ENCODE measurements around the gene LILRB1. TPM values are rescaled to one million over a fixed set of nuclear protein-coding genes. Genes with fewer than 3 reads are reported as not detected.
"Not testable (repeated sequence)": the region's sequence is repeated elsewhere in the genome, so short reads cannot be mapped to it uniquely, and the experiment has no call there.

LILRB1 gene
- total RNA-seq, 1 experiment from 2014 or later = not detected

DNA sequence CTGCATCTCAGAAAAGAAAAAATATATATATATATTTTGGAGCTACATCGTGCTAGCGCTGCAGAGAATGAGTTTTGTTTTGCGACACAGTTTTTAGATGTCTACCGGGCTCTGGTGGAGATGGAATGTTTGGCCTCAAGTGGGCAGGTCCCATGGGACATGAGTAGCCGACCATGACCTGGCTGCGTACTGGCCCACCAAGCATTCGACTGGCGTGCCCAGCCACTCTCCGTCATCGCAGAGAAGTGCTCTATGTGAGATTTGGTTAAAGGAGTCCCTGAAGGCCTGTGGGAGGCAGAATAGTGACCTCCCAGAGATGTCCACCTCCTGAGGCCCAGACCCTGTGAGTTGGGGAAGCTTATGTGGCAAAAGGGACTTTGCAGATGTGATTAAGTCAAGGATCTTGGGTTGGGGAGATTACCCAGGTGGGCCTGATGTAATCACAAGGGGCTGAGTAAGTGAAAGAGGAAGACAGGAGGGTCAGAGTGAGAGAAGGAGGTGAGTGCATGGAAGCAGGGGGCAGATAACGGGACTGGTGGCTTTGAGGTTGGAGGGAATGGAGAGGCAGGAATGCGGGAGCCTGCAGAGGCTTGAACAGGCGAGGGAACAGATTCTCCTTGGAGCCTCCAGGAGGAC is 31.7 kb downstream of the LILRB1 start:
- no peak for DNase-seq (ENCODE audit: low read depth)

- DNase-seq (ENCODE audit: low read depth) = no peak
Measured at GRCh38 chr19:54662730-54663129, 32.4 kb downstream of the LILRB1 start, which contains the start of gene LILRB4. Gene LILRB4, plus strand, starts transcription at chr19:54662985. Its CDS starts 49 bp downstream, at chr19:54663034.

- DNase-seq (ENCODE audit: low read depth) = no peak
Measured at GRCh38 chr19:54665530-54665929, 35.2 kb downstream of the LILRB1 start.

DNA sequence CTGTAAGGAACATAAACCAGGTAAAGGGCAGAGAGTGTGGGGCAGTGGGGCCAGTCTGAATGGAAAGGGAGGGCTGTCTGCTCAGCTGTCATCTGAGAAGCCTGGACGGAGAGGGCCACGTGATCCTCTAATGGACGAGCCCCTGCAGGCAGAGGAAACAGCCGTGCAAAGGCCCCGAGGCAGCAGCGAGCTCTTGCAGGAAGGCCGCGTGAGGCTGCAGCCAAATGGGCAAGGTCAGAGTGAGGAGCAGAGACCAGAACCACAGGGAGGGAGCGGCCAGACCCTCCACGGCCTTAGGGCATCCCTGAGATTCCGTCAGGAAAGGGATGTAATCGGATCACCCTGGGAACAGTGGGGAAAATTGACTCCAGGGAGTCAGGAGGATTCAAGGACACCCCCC is 36.9 kb downstream of the LILRB1 start:
- no peak for DNase-seq (ENCODE audit: low read depth)

DNA sequence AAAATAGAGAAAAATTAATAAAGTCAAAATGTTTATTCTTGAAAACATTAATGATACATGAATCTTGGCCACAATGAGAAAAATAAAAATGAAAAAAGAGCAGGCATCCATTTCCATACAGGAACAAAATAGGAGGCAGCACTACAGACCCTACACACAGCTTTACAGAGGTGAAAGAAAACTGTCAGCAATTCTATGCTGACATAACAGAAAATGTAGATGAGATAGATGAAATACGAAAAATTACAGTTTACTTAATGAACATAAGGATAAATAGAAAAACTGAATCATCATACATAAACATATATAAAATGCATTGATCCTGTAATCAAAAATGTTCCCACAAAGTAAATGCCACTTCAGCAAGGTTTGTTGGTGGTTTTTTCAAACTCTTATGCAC is 38.1 kb downstream of the LILRB1 start:
- no peak for DNase-seq (ENCODE audit: low read depth)

DNA sequence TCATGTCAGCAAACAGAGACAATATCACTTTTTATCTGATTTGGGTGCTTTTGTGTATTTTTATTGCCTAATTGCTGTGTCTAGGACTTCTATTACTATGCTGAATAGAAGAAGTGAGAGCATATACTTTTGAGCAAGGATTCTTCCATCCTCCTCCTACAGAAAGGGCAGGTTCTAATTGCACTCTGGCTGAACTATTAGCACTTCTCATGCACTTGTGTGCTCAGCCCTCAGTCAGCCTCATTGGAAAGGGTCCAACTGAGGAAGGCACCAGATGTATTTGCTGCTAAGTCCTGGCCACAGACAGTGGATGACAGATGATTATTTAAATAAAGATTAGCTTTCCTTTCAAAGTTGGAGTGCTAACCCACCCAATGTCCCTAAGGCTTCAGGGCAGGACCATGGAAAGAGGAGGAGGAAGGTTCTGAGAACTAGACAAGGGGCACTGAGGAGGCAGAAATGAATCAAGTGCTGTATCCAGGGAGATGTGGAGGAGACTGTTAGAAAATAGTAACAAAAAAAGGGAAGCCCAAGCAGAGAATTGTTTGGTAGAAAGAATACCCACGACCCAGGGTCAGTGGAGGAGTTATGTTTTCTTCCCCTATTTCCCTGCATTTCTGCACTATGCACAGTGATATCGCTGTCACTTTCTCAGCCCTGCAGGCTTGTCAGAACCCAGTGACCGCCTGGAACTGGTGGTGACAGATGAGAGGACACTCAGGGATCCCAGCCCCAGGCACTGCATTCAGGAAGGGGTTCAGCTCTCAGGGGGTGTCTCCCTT is 40.5 kb downstream of the LILRB1 start:
- DNase-seq (ENCODE audit: low read depth) = no peak

- DNase-seq (ENCODE audit: low read depth) = no peak
Measured at GRCh38 chr19:54673222-54673621, 42.9 kb downstream of the LILRB1 start.

DNA sequence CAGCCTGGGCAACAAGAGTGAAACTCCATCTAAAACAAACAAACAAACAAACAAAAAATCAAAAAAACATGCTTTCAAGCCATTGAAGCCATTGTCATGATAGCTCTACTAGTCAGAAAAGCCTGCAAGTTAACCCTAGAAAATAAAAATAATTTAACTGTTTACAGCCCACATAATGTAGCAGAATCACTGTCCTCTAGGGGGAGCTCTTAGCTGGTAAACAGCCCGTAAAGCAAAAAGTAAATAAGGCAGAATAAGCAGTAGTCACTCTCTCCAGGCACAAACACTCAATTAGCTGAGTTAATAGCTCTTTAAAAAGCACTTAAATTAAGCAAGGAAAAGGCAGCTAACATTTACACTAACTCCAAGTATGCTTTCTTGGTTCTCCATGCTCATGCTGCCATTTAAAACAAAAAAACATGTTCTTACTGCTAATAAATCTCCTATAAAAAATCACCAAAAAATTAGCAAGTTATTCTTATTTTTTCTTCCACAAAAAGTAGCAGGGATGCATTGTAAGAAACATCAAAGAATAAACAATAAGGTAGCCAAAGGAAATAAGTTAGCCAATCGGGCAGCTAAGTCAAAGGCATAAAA is 43.8 kb downstream of the LILRB1 start:
- peak; percentile 30 for DNase-seq (ENCODE audit: low read depth)

- DNase-seq (ENCODE audit: low read depth) = peak; percentile 42
Measured at GRCh38 chr19:54676210-54676834, 46.0 kb downstream of the LILRB1 start.

- no peak for DNase-seq (ENCODE audit: low read depth)
Measured at GRCh38 chr19:54677217-54677616, 46.9 kb downstream of the LILRB1 start.

- not testable (repeated sequence) for DNase-seq (ENCODE audit: low read depth)
Measured at GRCh38 chr19:54681596-54681995, 51.3 kb downstream of the LILRB1 start.

DNA sequence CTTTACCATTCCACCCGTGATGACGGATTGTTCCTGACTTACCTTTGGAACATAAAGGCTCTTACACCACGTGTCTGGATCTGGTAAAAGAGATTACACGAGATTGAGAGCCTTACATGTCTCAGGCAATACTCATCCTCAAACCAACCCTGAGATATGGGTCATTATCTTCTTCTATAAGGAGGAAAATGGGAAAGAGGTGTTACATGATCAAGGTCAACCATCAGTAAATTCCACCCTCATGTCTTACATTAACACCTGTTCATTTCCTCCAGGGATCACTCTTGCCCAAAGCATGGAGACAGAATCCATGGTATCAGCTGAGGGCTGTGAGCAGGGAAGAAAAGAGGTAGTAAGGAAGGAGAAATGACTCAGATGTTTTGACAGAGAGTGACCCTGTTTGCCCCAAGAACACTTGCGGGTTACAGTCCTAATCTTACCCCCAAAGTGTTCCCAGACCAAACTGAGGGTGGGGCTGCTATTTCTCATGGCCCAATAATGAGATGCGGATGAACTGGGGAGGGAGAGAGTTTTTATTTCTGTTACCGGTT is 52.1 kb downstream of the LILRB1 start:
- DNase-seq (ENCODE audit: low read depth) = no peak

- peak; percentile 25 for DNase-seq (ENCODE audit: low read depth)
Measured at GRCh38 chr19:54684527-54684926, 54.2 kb downstream of the LILRB1 start.

Other genes with a start within 250 kb of the LILRB1 start
- not detected in 2 replicates for gene TTYH1, start 215.0 kb upstream of the LILRB1 start, total RNA-seq (2014; rRNA removed)
- gene LENG8, start 181.3 kb upstream of the LILRB1 start, total RNA-seq (2014; rRNA removed) = 35.4 and 36.7 TPM in 2 replicates
- 3.8 and 8.2 TPM in 2 replicates for gene LENG9, start 166.7 kb upstream of the LILRB1 start, total RNA-seq (2014; rRNA removed)
- 9.2 and 9.5 TPM in 2 replicates for gene CDC42EP5, start 157.2 kb upstream of the LILRB1 start, total RNA-seq (2014; rRNA removed)
- not detected in 2 replicates for gene LAIR2, start 127.7 kb upstream of the LILRB1 start, total RNA-seq (2014; rRNA removed)
- not detected in 2 replicates for gene LILRA2, start 56.7 kb upstream of the LILRB1 start, total RNA-seq (2014; rRNA removed)
- not detected in 2 replicates for gene LILRA1, start 36.9 kb upstream of the LILRB1 start, total RNA-seq (2014; rRNA removed)
- gene LILRB4, start 32.5 kb downstream of the LILRB1 start, total RNA-seq (2014; rRNA removed) = not detected in 2 replicates
- not detected in 2 replicates for gene KIR3DL3, start 94.0 kb downstream of the LILRB1 start, total RNA-seq (2014; rRNA removed)
- gene KIR2DL3, start 108.0 kb downstream of the LILRB1 start, total RNA-seq (2014; rRNA removed) = not detected in 2 replicates
- not detected in 2 replicates for gene KIR2DL1, start 139.3 kb downstream of the LILRB1 start, total RNA-seq (2014; rRNA removed)
- gene KIR2DL4, start 173.1 kb downstream of the LILRB1 start, total RNA-seq (2014; rRNA removed) = not detected in 2 replicates
- gene KIR3DL1, start 186.0 kb downstream of the LILRB1 start, total RNA-seq (2014; rRNA removed) = not detected in 2 replicates
- gene KIR2DS4, start 202.2 kb downstream of the LILRB1 start, total RNA-seq (2014; rRNA removed) = not detected in 2 replicates
- not detected in 2 replicates for gene KIR3DL2, start 220.0 kb downstream of the LILRB1 start, total RNA-seq (2014; rRNA removed)
- gene FCAR, start 243.8 kb downstream of the LILRB1 start, total RNA-seq (2014; rRNA removed) = not detected in 2 replicates